CD4-positive, alpha-beta T cell treated with Interleukin-12 subunit alpha and Interleukin-12 subunit beta, for 1 hour (primary cell): ENCODE results near the gene CLPSL1.

Experiments used
- DNase-seq: peaks from one replicate; pipeline ENCODE4 v3.0.0-alpha.2; 2020

CLPSL1 gene

DNA sequence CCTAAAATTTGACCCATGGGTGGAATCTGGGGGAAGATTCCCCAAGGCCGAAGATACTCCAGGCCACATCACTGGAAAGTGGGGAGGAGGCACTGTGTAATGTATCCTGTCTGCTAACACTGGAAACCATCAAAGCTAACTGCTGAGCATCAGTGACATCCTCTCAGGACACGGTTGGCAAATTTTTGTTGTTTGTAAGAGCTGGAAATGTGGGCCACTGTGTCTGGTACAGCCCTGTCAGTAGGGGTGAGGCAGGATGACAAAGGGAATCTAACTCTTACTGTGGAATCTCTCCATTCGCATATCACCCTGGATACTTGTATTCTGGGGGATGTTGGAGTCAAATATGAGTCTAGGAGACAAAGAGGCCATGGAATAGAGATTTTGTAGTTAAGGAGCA lies 21.4 kb upstream of the CLPSL1 start:
- no peak for DNase-seq

DNA sequence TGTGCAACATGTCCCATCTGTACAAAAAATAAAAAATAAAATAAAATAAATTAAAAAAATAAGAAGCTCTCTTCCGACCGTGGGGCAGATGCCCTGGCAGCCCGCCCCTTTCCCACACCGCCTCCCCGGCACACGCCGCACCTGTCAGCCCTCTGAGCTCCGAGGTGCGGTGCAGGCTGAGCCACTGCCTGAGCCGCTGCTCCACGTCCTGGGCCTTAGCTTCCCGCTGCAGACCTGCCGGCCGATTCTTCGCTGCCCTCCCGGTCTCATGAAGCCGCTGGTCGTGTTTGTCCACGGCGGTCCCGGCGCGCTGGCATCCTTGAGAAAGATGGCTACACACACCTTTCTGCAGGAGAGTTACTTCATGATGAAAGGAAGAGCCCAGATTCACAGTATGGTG lies 15.1 kb upstream of the CLPSL1 start:
- DNase-seq: no peak

DNA sequence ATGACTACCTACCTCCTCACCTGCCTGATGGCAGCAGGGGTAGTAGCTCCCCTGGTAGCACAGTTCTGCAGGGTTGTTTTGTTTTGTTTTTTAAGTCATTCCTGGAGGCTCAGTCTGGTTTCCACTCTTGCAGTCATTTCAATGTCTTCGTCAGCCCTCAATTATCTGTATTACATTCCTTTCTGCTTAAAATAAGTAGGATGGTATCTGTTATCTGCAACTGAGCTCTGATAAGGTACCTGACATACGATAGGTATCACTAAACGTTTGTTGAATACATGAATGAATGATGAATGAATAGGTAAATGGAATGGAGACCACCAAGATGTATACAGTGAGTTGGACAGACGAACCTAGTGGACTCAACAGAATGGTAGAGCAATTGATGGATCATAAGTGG lies 11.6 kb upstream of the CLPSL1 start:
- DNase-seq: no peak

DNA sequence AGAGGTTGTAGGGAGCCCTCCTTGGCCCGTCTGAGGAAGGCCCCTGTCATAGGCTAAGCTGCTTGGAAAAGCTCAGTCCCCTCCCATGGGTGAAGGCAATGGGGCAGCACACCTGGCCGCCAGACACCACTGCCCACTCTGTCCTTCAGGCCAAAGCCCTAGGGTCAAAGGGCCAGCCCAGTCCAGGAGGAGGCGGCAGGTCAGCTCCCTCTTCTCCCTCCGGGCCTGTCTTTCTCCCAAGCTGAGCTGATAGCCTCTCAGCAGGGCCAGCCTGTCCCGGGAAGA lies 9.5 kb upstream of the CLPSL1 start:
- no peak for DNase-seq

DNA sequence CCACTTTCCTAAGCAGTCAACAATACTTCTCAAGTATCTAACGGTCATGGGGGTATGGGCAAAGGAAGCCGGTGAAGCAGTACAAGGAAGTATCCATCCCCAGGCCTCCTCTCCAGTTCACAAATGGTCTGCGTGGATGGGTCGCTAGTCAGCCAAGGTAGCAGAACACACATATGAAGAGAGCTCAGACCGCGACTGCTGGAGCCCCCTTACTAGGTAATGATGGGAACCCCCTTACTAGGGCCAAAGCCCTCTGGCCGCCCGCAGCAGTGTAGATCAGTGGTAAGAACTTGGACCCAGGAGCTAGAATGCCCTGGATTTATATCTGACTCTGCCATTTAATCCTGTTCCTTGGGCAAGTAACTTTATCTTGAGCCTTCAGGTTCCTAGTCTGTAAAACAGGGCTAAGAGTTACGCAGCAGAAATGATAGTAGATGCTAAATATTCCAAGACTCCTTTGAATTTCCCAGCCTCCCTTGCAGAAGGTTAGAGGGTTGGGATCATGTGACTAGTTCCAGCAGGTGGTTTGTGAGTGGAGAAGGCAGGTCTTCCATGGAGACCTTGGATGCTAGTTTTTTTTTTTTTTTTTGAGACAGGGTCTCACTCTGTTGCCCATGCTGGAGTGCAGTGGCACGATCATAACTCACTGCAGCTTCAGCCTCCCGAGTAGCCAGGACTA lies 6.6 kb upstream of the CLPSL1 start:
- DNase-seq: no peak

DNA sequence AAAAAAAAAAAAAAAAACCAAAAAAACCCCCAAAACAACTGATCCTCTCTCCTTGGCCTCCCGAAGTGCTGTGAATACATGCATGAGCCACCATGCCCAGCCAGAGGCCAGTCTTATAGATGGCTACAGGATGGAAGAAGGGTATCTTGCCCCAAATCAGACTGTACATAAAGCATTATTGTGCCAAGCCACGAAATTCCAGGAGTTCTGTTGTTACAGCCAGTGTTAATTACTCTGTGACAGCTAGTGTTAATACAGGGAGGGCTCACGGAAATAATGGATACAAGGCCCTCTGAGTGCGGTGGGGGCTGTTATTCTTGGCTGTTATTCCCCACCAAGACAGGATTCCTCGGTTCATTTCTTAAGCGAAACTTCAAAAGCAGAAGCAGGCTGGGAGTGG lies 5.8 kb upstream of the CLPSL1 start:
- no peak for DNase-seq

DNA sequence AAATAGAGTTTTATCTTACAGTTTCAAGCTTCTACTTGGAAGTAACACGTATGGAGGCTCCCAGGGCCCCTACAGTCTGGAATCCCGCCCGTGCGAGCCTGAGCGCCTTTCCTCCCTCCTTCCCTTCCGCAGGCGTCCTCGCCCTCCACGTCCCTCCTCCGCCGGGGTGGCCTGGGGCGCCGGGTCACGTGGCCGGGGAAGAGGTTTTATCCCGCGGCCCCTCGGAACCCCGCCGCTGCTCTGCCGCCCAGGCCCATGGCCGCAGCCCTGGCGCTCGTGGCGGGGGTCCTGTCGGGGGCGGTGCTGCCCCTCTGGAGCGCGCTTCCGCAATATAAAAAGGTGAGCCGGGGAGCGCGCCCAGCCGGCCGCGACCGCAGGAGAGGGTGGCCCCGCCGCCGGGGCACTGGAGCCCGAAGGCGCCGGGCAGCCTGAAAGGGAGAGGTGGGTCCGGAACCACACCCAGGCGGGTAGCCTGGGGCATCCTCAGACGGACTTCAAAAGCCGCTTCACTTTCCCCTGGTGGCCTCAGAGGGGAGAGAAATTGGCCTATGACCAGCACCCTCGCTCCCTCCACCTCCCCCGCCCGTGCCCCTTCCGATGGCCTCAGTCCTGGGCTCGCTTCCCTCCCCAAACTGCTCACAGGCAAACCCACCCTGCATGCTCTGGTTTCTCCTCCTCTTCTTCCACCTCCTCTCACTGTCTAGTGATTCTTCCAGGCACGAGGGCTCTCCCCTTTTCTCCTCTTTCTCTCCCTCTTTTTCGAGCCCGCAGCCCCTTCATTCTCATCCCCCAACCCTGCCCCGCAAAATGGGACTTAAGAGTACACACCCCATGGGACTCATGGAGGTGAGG lies 4.2 kb upstream of the CLPSL1 start, which contains the start of gene CLPSL2:
Gene CLPSL2, plus strand, starts transcription at position 235 of the 852 bp plus-strand sequence. Its CDS starts 21 bp downstream, at position 256.
- no peak for DNase-seq

DNA sequence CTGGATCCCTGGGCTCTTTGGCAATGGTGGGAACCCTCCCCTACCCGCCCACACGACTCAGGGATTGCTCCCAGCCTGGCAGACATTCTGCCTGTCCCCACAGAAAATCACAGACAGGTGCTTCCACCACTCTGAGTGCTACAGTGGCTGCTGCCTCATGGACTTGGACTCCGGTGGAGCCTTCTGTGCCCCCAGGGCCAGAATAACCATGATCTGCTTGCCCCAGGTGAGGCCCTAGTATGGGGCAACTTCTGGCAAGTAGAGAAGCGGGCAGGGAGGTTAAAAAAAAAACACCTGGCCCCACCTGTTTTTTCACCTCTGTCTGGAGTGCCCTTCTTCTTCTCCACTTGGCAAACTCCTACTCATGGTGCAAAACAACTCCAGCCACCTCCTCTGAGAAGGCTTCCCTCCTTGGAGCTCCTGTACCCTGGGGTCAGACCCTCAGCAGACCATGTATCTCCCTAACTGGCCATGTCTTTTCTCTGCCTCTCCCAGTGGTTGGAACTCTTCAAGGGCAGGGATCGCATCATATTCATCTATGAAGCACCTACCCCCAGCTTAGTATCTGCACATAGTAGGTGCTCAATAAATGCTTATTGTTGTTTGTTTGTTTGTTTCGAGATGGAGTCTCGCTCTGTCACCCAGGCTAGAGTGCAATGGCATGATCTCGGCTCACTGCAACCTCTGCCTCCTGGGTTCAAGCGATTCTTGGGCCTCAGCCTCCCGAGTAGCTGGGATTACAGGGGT lies 3.3 kb upstream of the CLPSL1 start:
- no peak for DNase-seq

DNA sequence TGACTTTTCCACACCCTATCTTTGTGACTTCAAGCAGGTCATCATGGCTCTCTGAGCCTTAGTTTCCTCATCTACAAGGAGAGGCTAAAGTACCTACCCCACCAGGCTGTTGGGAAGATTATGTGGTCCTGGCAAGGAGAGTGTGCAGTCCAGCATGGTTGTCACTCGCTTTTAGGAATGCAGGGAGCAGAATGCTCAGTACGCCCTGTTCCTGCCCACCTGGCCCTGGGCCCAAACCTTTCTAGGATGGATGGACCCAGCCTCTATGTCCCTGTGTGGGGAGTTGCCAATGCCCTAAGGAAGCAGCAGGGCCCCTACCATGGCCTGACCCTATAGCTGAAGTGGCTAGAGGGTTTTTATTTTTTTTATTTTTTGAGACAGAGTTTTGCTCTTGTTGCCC lies 2.4 kb upstream of the CLPSL1 start:
- no peak for DNase-seq

DNA sequence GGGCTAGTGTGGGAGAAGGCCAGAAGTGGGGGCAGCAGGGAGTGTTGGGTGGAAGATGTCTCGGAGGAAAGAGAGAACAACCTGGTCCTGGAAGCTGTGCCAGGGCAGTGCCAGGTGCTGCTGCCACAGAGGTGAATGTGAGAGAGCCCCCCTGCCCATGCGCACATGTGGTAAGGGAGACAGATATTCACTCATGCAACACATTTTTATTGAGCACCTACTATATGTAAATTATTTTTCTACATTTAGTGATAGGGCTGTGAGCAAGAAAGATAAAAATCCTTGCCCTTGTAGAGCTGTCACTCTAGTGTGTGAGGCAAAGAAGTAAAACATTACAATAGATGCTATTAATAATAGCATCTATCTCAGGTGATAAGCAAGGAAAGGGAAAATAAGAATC lies 471 bp downstream of the CLPSL1 start:
- DNase-seq: no peak

DNA sequence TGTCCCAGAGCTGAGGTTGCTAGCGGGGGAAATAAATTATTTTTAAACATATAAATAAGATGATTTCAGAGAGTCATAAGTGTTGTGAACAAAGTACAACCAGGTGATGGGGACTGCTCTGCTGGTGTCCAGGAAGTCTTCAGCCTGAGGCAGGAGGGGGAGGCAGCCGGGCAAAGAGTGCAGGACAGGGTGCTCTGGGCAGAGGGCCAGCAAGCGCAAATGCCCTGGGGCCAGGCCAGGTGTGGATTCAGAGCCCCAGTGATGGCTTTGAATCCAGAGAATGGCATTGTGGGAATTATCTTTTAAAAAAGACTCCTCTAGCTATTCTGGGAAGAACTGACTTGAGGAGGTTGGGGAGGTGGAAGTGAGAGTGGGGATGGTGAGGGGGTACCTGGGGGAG lies 1.6 kb downstream of the CLPSL1 start:
- DNase-seq: no peak

DNA sequence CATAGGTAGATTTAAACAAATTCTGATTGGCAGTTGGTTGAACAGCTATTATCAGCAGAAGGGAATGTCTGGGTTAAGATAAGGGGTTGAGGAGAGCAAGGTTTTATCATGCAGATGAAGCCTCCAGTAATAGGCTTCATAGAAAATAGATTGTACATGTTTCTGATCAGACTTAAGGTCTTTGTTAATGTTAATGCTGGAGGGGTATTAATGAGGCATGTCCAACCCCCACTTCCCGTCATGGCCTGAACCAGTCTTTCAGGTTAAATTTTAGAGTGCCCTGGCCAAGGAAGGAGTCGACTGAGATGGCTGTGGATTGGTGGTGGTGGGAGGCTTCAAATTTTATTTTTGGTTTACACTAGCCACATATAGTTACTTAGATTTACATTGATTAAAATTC lies 3.4 kb downstream of the CLPSL1 start:
- DNase-seq: no peak

DNA sequence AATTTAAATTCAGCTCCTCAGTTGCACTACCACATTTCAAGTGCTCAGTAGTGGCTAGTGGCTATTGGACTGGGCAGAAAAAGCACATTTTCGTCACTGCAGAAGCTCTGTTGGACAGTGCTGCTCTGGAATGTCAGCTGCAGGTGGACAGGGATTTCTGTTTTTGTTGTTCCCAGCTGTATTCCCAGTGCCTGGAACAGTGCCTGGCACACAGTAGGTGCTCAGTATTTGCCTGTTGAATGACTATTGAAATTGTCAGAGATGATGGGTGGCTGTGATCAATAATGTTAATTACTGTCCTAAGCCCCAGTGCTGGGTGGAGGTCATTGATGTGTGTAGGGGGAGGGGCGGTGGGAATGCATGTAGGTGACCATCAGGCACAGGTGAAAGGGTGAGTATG lies 5.5 kb downstream of the CLPSL1 start:
- no peak for DNase-seq

DNA sequence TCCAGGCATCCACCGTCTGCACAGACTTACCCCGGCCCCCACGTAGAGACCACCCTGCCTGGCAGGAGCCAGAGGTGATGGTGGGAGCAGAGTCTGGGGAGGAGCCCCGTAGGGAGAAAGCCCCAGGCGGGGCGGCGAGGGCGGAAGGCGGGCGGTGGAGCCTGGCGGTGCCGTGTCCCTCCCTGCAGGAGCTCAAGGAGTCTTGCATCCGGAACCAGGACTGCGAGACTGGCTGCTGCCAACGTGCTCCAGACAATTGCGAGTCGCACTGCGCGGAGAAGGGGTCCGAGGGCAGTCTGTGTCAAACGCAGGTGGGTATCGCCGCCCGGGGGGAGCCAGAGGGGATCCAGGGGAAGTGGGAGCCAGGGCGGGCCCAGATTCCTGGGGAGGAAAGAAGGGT lies 6.0 kb downstream of the CLPSL1 start:
- DNase-seq: no peak

DNA sequence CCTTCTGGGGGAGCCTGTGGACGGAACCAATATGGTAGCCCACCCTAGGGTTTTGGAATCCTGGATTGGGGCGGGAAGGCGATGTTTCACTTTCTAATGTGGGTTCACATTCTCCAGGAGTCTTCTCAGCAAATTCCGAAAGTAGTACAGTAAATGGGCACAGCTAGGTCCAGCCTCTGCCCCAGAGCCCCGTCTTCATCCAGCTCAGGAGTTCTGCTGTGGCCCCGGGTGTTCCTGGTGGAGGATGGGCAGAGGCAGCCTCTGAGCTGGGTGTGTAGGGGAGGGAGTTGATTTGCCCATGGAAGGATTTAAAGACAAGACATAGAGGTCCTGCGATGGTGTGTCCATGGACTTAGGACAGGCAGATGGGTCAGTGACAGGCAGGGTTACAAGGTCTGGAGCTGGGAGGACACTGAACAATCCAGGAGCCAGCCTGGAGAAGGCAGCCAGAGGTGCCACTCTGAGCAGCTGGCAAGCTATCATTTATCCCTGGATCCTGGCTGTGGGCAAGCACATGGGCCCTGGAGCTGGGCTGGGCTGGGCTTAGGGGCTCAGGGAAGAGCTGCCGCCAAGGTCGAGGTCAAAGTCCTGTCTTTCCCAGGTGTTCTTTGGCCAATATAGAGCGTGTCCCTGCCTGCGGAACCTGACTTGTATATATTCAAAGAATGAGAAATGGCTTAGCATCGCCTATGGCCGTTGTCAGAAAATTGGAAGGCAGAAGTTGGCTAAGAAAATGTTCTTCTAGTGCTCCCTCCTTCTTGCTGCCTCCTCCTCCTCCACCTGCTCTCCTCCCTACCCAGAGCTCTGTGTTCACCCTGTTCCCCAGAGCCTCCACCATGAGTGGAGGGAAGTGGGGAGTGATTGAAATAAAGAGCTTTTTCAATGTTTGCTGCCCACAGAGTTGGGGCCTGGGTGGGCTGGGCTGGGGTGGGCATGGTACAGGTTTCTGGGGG lies 6.7 kb downstream of the CLPSL1 start:
- no peak for DNase-seq

DNA sequence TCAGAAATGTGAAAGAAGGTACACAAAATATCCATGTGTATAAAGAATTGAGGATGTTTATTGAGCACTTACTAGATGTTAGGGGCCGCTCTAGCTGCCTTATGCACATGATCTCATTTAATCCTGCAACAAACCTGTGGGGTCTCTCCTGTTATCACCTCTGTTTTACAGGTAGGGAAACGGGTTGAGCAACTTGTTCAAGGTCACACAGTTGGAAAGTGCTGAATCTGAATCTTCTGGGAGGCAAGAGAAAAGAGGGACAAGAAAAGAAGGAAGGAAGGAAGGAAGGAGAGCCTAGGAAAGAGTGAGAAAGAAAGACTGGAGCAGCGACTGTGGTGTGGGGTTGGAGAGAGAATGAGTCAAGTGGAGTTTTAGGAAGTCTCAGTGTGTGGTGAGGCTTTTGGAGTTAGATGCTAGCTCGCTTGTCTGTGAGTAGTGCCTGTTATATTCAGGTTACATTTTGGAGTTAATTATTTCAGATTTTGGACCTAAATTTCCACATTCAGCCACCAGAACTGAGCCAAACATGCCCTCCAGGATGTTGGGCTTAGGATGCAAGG lies 7.7 kb downstream of the CLPSL1 start:
- no peak for DNase-seq

DNA sequence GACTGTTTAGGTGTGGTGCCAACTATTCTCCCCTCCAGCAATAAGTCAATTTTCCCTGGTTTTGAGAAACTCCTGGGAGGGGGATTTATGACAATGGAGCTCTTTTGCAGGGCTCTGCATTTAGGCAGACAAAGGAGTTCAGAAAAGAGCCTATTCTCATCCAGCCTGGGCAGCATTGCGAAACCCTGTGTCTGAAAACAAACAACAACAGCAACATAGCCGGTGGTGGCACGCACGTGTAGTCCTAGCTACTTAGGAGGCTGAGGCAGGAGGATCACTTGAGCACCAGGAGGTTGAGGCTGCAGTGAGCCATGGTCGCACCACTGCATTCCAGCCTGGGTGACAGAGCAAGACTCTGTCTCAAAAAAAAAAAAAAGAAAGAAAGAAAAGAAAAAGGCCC lies 9.9 kb downstream of the CLPSL1 start:
- no peak for DNase-seq

DNA sequence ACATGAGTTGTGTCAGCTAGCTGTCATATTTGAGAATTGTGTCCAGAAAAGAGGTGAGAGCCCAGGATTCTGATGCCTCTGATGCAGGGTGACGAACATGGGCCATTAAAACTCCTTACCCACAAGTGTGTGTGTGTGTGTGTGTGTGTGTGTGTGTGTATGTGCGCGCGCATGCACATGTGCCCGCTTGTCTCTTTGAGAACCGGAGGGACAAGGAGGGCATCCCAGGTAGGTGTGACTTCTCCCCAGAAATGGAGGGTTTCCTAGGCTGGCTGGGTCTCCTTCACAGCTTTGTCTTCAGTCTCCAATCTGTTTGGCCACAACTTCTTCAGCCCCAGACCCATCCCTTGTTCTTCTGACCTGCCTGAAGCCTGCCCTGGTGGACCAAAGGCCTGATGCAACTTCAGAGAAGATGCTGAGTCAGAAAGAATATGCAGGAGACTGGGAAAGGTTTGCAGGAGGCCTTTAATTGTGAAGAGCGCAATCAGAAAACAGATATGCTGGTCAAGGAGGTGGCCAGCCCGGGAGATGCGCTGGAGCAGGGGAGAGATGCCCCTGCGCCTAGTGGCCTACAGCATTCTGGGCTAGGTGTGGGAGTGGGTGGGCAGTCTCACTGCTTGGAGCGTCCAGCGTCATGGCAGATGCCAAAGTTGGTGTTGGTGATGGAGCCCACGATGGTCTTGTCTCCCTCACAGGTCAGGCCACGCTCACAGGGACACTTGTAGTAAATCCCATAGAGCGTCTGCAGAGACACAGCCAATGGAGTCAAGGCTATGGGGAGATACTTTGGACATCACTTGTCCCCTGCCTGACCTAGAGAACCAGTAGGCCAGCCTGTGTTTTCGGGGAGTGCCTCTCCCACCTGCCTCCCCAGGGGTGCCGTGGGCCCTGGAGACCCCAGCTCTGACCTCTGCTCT lies 14.0 kb downstream of the CLPSL1 start:
- DNase-seq: no peak

DNA sequence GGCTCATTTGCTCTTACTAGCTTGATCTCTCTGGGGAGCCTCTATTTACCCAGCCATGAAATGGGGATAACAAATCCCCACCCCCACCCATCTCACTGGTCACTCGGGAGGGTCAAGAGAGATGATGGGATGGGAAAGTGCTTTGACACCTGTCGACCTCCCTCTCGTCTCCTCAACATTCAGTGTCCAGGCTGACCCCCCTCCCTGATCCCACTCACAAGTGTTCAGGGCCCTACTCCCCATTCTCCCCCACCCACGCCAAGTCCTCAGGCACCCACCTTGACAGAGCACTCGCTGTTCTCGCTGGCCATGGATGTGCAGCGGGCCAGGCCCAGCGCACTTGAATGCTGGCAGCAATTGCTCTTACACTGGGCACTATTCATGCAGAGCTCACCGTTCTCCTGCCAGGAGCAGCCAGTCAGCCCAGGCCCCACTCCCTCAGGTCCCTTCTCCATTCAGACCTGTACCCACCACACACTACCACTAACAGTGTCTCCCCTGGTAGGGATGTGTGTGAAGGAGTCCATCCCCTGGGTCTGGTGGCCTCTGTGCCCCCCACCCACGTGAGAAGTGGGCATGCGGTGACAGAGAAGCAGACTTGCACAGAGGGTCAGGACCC lies 14.7 kb downstream of the CLPSL1 start:
- DNase-seq: no peak

DNA sequence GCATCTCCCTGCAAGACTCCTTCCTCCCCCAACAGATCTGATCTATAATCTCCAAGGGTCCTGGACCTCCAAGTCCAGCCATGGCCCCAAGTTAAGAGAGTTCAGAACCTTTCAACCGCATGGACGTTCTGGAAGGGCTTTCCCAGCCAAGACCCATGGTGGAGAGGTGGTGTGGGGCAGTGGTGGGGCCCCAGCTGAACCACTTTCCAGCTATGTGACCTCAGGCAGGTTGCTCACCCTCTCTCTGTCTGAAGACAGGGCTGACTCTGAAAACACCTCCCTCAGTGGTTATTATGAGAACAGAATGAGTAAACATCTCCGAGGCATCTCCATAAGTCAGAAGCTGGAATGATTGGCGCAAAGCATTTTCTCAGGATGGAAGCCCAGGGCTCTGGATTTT lies 15.4 kb downstream of the CLPSL1 start:
- no peak for DNase-seq
